ENCODE data around the gene TRPC4. TPM values are rescaled to one million over a fixed set of nuclear protein-coding genes. Genes with fewer than 3 reads are reported as not detected.

TRPC4 gene
- total RNA-seq, result 0.04 and 0.13 TPM in 2 replicates

DNA sequence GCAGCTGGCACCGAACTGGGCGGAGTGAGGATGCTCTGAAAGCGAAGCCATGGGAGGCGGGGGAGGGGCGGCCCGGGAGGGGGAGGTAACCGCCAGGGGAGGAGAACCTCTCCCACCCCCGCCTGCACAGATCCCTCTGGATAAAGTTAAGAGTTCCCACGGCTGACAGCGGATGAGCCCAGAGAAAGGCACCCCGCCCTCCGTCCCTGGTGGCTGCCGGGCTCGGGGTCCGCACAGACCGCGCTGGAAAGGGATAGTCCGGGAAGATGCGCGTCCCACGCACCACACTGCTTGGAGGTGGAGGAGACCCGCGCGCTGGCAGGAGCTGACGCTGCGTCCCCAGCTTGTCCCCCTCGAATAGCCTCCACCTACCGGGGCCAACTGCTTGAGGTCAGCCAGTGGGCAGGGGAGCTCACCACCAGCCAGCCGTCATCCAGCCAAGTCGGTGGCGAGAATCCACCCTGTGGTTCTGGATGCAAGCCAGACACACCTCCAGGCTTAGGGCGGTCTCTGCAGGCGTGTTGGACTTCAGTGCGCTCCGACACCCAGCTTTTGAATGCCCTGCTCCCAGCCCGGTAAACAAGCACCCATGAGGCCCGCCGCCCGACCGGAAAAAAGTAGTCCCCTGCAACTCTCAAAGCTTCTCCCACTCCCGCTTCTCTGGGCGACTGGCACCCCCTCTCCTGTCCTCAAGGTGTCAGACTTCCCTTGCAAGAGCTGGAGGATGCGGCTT, at the start of gene TRPC4:
Gene TRPC4, minus strand, starts transcription at position 17 of the 733 bp plus-strand sequence. CDS start 86,439 bp downstream, outside the sequence.
- DNase-seq (ENCODE audit: low read depth, low spot score), result no peak

DNA sequence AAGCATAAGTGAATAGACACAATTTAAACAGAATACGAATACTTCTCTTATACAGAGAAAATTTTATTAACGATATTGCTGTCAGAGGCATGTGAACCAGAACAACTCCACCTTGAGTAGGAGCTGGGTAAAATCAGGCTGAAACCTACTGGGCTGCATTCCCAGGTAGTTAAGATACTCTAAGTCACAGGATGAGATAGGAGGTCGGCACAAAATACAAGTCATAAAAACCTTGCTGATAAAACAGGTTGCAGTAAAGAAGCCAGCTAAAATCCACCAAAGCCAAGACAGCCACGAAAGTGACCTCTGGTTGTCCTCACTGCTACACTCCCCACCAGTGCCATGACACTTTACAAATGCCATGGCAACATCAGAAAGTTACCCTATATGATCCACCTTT, 49.2 kb upstream of the TRPC4 start:
- no peak for DNase-seq (ENCODE audit: low read depth, low spot score)

DNA sequence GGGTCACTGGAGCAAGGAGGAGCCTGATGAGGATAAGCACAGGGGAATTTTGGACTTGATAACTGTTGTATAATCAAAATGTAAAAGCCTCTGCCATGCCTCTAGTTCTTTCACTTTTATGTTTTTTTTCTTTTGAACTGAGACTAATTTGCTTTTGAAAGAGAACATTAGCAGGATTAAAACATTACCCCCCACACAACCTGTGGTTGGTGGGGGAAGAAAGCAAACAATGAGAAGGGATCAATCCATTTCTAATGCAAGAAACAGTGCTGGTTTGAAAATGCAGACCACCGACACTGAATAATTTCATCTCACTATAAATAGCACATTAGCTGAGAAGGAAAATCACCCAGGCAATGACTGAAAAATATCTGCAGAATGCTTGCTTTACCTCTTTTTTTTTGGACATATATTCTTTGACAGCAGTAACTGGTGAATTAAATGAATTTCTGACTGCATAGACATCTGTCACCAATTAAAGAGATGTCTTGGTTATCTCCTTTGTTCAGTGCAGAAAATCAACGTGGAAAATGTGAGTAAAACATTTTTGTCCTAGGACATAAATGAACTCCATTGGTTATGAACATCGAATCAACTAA, 48.6 kb upstream of the TRPC4 start:
- DNase-seq (ENCODE audit: low read depth, low spot score), result no peak

DNA sequence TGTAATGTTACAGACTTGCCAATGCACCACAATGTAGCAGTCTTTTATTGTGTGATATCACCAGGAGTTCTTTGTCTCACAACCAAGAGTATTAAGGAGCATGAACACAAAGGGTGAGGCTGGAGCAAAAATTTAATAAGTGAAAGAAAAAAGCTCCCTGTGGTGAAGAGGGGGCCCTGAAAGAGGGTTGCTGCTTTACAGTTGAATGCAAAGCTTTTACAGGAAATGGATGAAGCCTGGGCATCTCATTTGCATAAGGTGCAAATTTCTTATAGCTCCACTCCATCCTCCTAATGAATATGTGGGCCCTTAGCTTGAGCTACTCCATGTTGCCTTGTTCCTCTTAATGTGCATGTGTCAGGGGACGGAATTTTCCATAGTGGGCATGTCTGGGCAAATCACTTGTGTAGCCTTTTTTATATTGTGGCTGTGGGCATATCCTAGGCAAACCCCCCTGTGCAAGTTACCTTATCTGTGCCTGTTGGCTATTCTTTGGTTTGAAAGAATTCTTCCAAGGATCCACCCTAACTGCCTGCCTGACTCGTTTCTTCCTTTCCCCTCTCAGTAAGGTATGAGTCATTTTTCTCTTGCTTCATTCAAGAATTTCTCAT, 45.3 kb upstream of the TRPC4 start:
- DNase-seq (ENCODE audit: low read depth, low spot score), result no peak

DNA sequence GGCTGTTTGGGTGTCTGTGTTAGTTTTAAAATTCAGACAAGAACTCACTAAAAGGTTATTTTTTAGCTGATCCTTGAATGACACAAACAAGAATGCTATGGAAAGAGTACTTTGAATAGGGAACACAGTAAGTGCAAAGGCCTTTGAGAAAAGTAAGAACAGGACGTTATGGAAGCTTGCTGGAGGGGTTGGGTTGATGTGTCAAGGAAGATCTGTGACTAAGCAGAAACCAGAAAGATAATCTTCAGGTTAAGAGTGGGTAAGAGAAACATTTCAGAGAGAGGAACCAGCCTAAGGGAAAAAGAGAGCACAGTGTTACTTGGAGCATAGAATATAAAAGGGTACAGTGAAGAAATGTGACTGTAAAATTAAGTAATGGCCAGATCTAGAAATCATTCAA, 41.2 kb upstream of the TRPC4 start:
- no peak for DNase-seq (ENCODE audit: low read depth, low spot score)

DNA sequence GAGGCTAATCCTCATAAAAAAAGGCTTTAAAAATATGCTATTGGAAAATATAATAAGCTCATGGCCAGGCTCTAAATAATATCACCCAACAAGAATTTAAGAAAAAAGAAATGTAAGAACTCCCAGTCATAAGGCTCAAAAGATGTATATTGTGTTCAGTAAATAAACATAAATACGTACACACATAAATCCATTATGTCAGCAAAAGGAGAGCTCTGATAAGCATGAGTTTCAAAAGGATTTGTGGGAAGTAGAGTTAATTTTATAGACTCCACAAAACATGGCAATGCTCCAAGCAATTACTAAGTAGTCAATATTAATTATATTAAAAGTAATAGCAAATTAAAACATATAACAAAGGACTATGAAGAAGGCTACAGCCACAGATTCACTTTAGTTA, 37.3 kb upstream of the TRPC4 start:
- DNase-seq (ENCODE audit: low read depth, low spot score), result no peak

DNA sequence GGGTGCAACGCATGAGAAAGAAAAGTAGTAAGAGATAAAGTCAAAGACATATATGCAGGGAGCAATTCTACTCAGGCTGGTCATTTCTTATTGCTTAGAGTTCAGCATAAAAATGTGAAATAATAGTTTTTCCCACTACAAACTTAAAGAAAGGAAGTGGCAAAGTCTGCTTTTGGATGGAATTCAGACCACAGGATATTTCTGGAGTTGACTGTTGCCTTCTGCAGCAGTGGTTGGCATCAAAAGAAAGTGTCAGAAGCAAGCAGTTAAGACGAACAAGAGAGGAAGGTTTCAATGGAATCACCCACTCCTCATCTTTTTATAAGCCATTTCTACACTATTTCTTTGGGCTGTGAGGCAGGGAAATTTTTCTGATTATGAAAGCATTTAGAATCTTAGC, 36.2 kb upstream of the TRPC4 start:
- no peak for DNase-seq (ENCODE audit: low read depth, low spot score)

DNA sequence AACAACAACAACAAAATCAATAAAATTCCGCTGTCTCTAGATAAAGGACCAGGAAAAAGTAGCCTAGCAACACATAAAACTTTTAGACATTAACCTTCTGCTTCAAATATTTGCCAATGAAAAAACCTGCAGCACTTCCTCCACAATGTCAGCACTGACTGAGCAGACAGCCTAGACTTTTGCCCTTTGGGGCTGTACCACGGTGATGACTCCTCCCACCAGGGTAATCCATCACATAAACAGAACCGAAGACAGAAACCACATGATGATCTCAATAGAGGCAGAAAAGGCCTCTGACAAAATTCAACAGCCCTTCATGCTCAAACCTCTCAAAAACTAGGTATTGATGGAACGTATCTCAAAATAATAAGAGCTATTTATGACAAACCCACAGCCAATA, 30.2 kb upstream of the TRPC4 start:
- DNase-seq (ENCODE audit: low read depth, low spot score), result no peak

DNA sequence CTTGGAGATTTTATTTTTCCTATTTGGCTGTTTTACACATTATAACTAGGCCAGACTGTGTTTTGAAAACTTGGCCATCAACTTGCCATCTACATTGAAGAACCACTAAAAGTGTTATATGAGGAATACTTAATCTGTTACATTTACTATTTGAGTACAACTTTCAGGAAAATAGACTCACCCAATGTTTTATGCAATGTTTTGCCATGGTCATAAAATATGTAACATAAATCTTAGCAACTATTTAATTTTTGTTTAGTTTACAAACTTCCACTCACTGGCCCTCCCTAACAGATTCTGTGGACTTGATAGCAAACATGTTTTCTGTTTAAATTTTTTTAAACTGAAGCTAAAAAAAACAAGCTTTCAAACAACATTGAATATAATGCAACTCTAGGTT, 23.7 kb upstream of the TRPC4 start:
- DNase-seq (ENCODE audit: low read depth, low spot score), result no peak

DNA sequence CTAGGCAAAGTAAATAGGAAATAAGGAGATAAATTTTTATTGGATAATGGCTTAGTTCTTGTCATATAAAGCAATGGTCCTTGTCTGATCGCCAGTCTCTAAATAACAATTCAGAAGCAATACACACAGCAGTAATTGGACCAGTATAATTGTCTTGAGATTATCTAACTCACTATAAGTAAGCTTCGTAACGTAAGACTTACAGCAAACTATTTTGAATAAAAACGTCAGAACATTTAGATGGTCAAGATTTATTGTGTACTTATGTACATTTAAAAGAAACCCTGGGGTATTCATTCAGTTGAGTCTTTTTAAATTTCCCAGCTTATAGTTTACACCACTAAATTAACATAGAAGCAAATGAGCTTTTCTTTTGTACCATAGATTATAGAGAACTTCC, 20.2 kb upstream of the TRPC4 start:
- DNase-seq (ENCODE audit: low read depth, low spot score), result no peak

DNA sequence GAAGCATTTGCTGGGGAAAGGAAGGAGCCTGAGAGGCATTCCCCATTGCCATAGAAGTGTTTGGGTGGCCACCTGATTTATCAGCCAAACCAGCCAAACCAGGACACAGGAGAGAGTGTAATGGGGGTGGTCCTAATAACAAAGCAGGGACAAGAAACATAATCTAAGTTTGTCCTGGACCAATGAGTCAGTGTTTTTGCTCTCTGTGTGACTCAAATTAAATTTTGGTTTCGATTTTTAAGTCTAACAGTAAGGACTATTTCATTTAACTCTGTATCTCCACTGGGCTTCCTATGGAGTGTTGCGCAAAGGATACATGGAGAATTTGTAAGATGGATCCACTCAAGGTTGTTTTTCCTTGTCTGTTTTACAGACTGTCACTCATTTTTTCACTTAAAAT, 19.5 kb upstream of the TRPC4 start:
- DNase-seq (ENCODE audit: low read depth, low spot score), result no peak

DNA sequence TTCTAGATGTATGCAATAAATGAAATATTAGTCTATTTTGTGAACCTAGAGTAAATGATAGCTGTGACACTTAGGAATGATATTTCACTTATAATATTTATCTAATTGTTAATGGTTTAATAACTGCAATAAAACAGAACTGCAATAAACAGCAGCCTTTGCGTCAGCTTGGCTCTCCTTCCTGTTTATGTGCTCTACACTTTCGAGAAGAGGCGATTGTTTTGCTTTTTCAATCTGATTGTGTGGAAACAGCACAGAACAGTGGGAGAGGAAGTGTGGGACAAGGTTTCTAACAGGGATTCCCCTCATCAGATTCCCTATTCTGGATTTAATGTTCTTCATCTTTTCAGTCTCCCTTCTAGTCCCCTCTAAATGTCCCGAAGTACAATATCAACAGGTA, 17.3 kb upstream of the TRPC4 start:
- no peak for DNase-seq (ENCODE audit: low read depth, low spot score)

DNA sequence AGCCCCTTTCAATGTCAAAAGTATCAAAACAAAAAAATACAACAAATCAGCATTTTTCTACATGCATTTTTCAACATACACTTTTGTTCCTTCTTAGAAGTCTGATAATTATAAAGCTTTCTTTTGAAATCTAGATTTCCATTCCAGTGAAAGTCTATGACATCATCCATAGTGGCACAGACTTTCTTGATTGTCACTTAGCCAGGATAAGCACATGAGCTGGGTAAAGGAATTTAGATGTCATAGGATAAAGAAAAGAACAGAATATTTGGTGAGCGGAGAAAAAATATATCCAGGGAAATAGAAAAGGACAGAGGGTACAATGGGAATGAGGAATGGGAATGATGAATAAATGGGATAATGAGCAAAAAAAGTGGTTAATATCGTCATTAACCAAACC, 15.1 kb upstream of the TRPC4 start:
- no peak for DNase-seq (ENCODE audit: low read depth, low spot score)

DNA sequence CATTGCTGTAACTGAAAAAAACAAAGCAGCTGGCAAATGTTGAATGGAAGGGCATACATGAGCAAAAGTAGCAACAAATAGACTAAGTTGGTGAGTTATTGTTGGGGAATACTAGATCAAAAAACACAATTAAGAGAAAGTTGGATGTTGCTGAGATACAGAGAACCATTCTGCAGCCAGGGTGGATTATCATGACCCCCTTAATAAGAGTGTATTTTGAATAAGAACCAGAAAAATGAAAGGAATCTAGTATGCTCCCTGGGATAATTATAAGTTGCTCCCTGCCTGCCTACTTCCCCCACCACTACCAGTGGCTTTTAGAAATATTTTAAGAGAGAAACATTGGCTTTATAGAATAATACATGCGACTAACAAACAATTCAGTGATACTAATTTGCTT, 14.5 kb upstream of the TRPC4 start:
- no peak for DNase-seq (ENCODE audit: low read depth, low spot score)

DNA sequence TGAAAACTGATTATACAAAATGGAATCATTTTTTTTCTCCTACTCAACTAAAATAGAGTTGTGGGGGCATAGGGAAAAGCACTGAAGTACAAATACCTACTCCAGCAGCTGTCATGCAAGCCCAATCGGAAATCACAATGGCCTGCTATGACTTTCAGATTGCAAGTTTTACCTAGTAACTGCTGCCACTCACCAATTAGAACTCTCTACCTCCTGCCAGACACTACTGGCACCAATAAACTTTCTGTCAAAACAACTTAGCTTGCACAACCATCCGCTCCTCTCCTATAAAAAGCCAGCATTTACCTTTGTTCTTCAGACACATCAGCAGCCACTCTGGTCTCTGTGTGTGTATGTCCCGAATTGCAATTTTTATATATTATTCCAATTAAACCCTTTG, 9.3 kb upstream of the TRPC4 start:
- DNase-seq (ENCODE audit: low read depth, low spot score), result no peak

DNA sequence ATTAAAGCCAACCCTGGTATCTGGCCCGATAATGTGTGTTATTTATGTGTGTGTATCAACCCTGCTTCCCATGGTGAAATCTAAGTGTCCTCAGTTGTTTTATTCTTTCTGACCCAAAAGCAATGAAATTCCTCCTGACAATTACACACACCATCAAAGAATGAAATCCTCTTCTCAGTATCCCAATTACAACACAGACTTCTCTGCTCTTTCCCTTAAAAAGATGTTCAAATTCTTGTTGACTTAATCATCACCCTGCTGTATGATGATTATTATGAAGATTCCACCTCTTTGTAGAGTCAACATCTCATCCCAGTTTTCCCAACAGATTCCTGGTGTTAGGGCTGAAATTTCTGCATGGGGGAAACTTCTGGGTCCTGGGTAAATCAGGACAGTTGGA, 8.9 kb upstream of the TRPC4 start:
- DNase-seq (ENCODE audit: low read depth, low spot score), result no peak

DNA sequence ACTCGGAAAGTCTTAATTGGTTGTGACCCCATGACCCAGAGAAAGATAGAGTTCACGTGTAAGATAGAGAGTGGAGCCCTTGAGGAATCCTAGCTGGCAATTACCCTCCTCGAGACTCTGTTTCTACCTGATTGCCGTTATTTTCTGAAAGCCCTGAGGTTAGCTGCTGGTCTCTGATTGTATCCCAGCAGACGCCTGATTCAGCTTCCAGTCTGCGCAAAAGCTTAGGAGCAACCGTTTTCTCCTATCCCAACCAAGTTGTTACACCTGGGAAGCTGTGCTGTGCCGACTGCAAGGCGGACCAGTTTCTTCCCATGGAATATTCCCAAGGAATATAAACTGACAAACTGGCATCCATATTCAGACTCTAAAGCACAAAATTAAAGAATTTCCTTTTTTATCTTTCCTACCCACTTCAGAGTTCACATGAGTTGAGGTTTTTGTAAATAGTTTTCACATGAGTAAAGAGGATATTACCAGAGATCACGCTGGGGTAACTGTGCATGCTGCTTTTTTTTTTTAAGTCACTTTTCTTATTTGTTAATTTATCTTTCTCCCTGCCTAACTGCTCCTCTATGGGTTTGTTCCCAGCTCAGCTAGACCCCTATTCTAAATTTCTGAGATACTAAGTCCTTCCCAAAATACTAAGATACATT, 1.5 kb upstream of the TRPC4 start:
- DNase-seq (ENCODE audit: low read depth, low spot score), result no peak

DNA sequence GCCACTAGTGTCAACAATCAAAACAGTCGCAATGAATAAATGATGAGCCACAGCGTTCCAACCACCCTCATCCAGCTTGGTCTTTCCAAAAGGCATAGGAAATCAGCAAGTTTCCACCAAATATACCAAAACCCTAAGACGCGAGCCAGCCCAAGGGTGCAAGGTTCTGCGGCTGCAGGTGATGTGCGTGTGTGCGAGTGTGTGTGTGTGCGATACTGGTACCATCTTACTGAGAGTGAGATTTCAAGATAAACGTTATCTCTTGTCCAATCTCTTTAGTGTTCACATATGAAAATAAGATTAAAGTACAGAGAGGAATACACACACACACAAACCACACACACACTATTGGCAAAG, 895 bp upstream of the TRPC4 start:
- DNase-seq (ENCODE audit: low read depth, low spot score), result no peak

DNA sequence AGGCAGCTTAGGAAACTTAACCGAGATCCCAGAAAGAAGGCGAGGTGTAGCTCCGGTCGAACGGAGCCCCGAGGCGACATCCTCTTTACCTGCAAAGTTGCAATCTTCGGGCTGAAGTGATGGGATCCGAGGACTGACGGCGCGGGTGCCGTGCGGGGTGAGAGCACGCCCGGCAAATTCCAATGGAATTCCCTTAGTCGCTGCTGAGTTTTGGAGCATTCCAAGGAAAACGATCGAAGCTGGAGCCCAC, 141 bp downstream of the TRPC4 start:
- DNase-seq (ENCODE audit: low read depth, low spot score), result no peak

DNA sequence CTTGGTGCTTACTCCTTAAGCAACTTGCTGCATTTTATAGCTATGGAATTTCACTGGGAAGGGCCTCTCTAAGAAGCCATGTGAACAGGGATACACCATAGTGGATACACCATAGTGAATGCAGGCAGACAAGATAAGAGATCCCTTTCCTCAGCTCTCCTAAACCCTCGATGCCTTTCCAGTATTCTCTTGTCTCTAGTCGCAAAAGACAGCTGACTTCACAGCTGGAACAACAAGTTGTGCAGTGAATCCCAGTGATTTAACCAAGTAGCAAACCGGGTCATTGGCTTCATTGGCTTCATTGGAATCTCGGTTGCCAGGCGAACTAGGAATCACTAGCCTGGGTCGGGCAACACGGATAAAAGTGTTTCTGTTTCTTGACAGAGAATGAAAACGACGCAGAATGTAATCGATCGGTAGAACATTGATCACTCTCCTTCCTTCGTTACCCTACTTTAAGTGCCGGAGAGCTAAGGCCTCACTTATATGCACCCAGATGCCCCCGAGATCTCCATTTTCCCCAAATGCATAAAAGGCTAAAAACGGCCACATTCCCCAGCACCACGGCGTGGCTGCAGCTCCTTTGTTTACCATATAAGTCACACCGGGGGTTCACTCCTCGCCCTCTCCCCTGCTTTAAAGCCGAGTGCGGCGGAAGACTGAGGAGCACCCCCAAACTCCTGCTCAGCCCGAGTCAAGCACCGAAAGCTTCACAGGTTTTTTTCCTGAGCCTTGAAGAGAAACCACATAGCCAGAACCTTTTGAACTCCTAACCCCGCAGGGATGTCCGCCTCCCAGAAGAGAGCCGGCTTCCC, 674 bp downstream of the TRPC4 start:
- DNase-seq (ENCODE audit: low read depth, low spot score), result no peak

DNA sequence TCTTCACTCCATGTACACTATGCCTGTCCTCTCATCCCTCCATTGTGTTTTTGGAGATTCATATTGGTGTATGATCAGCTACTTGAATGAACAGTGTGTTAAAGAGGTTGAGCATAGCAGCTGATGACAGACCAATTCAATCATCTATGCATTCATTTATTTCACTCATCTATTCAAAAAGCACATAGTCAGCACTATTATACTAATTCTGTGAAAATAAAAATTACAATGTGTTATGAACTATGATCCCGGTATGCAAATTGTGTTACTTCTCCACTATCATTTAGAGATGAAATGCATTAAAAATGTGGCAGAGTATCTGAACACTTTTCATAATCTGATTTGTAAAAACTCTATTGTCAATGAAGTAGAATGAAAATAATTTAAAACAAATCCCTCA, 5.9 kb downstream of the TRPC4 start:
- no peak for DNase-seq (ENCODE audit: low read depth, low spot score)

DNA sequence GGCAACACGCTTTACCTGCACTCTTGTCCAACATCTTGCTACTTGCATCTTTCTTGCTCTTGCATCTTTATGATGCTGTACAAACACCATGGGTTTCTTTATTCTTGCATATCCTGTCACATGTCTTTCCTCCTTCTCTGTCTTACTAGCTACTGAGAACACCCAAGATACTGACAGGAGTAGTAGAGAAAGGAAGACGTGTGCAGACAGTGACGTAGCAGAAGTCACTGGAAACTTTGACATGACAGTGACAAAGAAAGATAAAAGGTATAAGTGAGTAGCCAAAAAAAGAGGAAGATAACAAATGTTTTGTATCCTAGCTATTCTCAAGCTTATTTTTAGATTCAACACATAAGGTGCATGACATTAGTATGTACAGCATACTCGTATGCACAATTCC, 34.2 kb downstream of the TRPC4 start:
- no peak for DNase-seq (ENCODE audit: low read depth, low spot score)

Data from pulmonary artery endothelial cell (primary cell).